ENCODE measurements around the gene PGAM2.

GRCh38 chr7:44052771-44053365, 12.5 kb downstream of the PGAM2 start:
- TF ChIP-seq CTCF (IDR thresholded peaks at IDR 0.05) (no peak), POLR2A (IDR thresholded peaks at IDR 0.05) (no peak)
